Neural cell (in vitro differentiated cells): Measurements from ENCODE around the gene MTA1. TPM values are rescaled to one million over a fixed set of nuclear protein-coding genes. Genes with fewer than 3 reads are reported as not detected.
A peak's percentile ranks its signal among the peaks of the same experiment; 100 is the strongest.

Experiments
- H2AFZ ChIP-seq: fragments of 200-600, 300-800 bp; sonication (generic), shearing (Covaris generic); 2 replicates; pipeline ENCODE4 v1.6.0; 2014; ENCODE audit warnings: low read depth, mild to moderate bottlenecking, antibody characterized with exemption, low read length, moderate library complexity
- H3F3A ChIP-seq: fragments of 200-600 bp; shearing (Covaris generic); 2 replicates; pipeline ENCODE4 v1.6.1; 2016; ENCODE audit warnings: mild to moderate bottlenecking, moderate library complexity, mixed read lengths, antibody characterized with exemption, low read length; ENCODE audit not compliant: insufficient read depth, poor library complexity, severe bottlenecking
- H3K27ac ChIP-seq: fragments of 200-600, 300-800 bp; sonication (generic), shearing (Covaris generic); 2 replicates; pipeline ENCODE4 v1.5.1; 2014; ENCODE audit warnings: mild to moderate bottlenecking, low read length, moderate library complexity
- H3K27me3 ChIP-seq: fragments of 300-800, 200-600 bp; sonication (generic), shearing (Covaris generic); 2 replicates; pipeline ENCODE4 v1.6.0; 2014; ENCODE audit warnings: mild to moderate bottlenecking, low read depth, low read length, moderate library complexity; ENCODE audit not compliant: insufficient read depth
- H3K36me3 ChIP-seq: fragments of 300-800, 200-600 bp; sonication (generic), shearing (Covaris generic); 2 replicates; pipeline ENCODE4 v1.5.1; 2014; ENCODE audit warnings: mild to moderate bottlenecking, antibody characterized with exemption, low read length, moderate library complexity; ENCODE audit not compliant: insufficient read depth
- H3K4me2 ChIP-seq: fragments of 300-800, 200-600 bp; sonication (generic), shearing (Covaris generic); 2 replicates; pipeline ENCODE4 v1.6.0; 2014; ENCODE audit warnings: mild to moderate bottlenecking, low read length
- H3K4me3 ChIP-seq: fragments of 300-800, 200-600 bp; sonication (generic), shearing (Covaris generic); 2 replicates; pipeline ENCODE4 v1.5.1; 2014; ENCODE audit warnings: mild to moderate bottlenecking, low read length, moderate library complexity
- H3K79me2 ChIP-seq: fragments of 200-600 bp; shearing (Covaris generic); replicated peaks from 2 replicates; pipeline ENCODE4 v1.6.0; 2014; ENCODE audit warnings: mild to moderate bottlenecking, low read length, moderate library complexity; ENCODE audit not compliant: insufficient read depth
- H3K9ac ChIP-seq: fragments of 300-800, 200-600 bp; sonication (generic), shearing (Covaris generic); 2 replicates; pipeline ENCODE4 v1.6.1; 2016; ENCODE audit warnings: mild to moderate bottlenecking, low read length, mixed read lengths
- H3K9me2 ChIP-seq: fragments of 200-600 bp; shearing (Covaris generic); 2 replicates; pipeline ENCODE4 v1.6.1; 2016; ENCODE audit warnings: mild to moderate bottlenecking, low read length, mixed read lengths; ENCODE audit not compliant: insufficient read depth
- H3K9me3 ChIP-seq: fragments of 200-600, 300-800 bp; sonication (generic), shearing (Covaris generic); 2 replicates; pipeline ENCODE4 v1.6.1; 2016; ENCODE audit warnings: mild to moderate bottlenecking, mixed run types, low read length, moderate library complexity, mixed read lengths
- H4K20me1 ChIP-seq: fragments of 200-600 bp; shearing (Covaris generic); 2 replicates; pipeline ENCODE4 v1.6.1; 2016; ENCODE audit warnings: mild to moderate bottlenecking, mixed run types; ENCODE audit not compliant: insufficient read depth
- EP300 ChIP-seq: fragments of 450-650 bp; conservative IDR thresholded peaks from 2 replicates; pipeline ENCODE4 v1.6.1; 2014; ENCODE audit warnings: antibody characterized with exemption, mild to moderate bottlenecking, moderate library complexity; ENCODE audit not compliant: poor library complexity, severe bottlenecking
- EZH2 ChIP-seq: fragments of 200-600, 300-800 bp; shearing (Covaris generic), sonication (generic); IDR thresholded peaks from 2 replicates; pipeline ENCODE4 v1.6.1; 2014; ENCODE audit warnings: antibody characterized with exemption, low read length, borderline replicate concordance, mild to moderate bottlenecking; ENCODE audit not compliant: insufficient read depth, poor library complexity, severe bottlenecking
- MXI1 ChIP-seq: fragments of 450-650 bp; conservative IDR thresholded peaks from 2 replicates; pipeline ENCODE4 v1.6.1; 2014; ENCODE audit warnings: antibody characterized with exemption, mild to moderate bottlenecking; ENCODE audit not compliant: poor library complexity, severe bottlenecking
- POLR2AphosphoS5 ChIP-seq: IDR thresholded peaks from 2 replicates; pipeline ENCODE4 v1.6.1; 2012
- RAD21 ChIP-seq: fragments of 450-650 bp; conservative IDR thresholded peaks from 2 replicates; pipeline ENCODE4 v1.6.1; 2014; ENCODE audit warnings: antibody characterized with exemption, mild to moderate bottlenecking, moderate library complexity
- SMC3 ChIP-seq: fragments of 450-650 bp; conservative IDR thresholded peaks from 2 replicates; pipeline ENCODE4 v1.6.1; 2014; ENCODE audit warnings: antibody characterized with exemption, mild to moderate bottlenecking, moderate library complexity; ENCODE audit not compliant: poor library complexity
- TAF1 ChIP-seq: IDR thresholded peaks from 2 replicates; pipeline ENCODE4 v1.6.1; 2012; ENCODE audit warnings: low read depth
- polyA plus RNA-seq: library from polyadenylated mRNA; depleted of rRNA; stranded (reverse); fragments of >200 nt; gene quantifications from 2 replicates; pipeline ENCODE4 v1.2.3, GENCODE V29; 2014
- TF ChIP-seq, protein P1 (sequence below): fragments of 450-650 bp; IDR thresholded peaks from 2 replicates; pipeline ENCODE4 v1.5.1; 2014; ENCODE audit warnings: antibody characterized with exemption, mild to moderate bottlenecking, moderate library complexity; ENCODE audit not compliant: poor library complexity, severe bottlenecking
- TF ChIP-seq, protein P2 (sequence below): IDR thresholded peaks from 2 replicates; pipeline ENCODE4 v1.6.1; 2012; ENCODE audit warnings: borderline replicate concordance

Gene MTA1
- polyA plus RNA-seq, 1 donor from 2014 or later, result 94.0 TPM

DNA sequence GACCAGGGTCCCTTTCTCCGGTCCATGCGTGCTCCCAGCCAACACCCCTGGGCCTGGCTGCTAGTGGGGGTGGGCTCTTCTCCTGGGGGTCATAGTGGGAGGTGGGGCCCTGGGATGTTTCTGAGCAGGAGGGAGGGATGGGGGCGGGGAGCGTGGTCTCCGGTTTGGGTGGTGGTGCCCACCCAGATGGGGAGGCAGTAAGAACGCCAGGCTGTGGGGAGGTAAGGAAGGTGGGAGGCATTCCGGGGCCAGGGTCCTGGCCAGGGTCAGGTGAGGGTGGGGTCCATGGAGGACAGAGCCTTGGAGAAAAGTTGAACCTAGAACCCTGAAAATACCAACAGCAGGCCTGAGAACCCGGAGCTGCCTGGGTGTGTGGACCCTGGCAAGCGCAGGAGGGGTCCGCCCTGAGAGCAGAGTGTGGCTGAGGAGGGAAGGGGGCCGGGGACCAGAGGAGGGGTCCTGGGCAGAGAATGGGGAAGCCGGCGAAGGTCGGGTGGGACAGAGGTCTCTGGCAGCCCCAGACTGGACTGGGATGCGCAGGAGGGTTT is 60.6 kb downstream of the MTA1 start:
- H3K4me3 ChIP-seq, result no peak overlapping the region

DNA sequence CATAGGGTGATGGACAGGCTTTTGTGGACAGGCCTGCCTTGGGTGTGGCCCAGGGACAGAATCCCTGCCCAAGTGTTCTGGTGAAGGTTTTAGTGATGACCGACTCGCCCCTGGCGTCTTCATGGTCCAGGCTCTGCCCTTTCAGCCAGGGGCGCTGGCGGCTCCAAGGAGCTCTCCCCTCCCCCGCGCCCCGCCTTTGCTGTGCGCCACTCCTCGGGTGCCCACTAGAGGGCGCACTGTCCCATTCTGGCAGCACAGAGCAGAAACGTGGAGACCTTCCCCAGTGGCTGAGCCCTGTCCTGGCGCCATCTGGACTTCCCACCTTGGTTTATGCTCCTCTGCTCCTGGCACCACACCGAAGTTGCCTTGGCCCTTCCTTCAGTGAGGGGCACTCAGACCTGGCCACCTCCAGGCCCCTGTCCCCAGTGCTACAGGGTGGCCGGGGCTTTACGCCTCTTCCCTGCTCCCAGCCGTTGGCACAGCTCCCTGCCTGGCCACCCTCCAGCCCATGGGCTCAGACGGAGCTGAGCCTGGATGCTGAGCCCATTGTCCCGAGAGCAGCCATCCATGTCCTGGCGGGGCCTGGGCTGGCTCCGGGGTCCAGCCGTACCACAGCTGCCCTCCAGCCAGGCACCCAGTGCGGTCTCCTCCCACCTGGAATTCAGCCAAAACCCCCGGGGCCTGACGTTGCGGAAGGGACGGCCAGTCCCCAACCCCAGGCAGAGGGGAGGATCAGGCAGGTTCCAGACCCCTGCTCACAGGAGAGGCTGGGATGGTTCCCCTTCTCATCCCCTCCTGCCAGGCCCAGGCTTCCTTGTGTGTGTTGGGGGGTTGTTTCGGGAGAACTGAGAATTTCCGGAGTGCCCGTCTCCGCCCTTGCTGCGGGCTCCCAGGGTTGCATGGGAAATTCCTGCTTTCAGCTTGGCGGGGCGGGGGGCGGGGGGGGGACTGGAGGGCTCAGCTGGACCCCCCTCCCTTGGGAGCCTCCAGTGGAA is 61.5 kb downstream of the MTA1 start:
- no peaks in the 10 kb centered on the region for H3K36me3 ChIP-seq
- peaks cover 10% of the 10 kb centered on the region for H3K27me3 ChIP-seq
- TF ChIP-seq SMC3, result peak; percentile 80
- no peak for TF ChIP-seq POLR2AphosphoS5
- TF ChIP-seq, protein P1, sequence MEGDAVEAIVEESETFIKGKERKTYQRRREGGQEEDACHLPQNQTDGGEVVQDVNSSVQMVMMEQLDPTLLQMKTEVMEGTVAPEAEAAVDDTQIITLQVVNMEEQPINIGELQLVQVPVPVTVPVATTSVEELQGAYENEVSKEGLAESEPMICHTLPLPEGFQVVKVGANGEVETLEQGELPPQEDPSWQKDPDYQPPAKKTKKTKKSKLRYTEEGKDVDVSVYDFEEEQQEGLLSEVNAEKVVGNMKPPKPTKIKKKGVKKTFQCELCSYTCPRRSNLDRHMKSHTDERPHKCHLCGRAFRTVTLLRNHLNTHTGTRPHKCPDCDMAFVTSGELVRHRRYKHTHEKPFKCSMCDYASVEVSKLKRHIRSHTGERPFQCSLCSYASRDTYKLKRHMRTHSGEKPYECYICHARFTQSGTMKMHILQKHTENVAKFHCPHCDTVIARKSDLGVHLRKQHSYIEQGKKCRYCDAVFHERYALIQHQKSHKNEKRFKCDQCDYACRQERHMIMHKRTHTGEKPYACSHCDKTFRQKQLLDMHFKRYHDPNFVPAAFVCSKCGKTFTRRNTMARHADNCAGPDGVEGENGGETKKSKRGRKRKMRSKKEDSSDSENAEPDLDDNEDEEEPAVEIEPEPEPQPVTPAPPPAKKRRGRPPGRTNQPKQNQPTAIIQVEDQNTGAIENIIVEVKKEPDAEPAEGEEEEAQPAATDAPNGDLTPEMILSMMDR, result peak; percentile 99
- no peak for TF ChIP-seq EZH2
- peak; percentile 52 for TF ChIP-seq MXI1
- no peak for TF ChIP-seq EP300
- TF ChIP-seq RAD21, result peak; percentile 80

More for the DNA sequence above, 60.6 kb downstream of the MTA1 start:
- H3F3A ChIP-seq, result no peaks in the 10 kb centered on the region
- H3K36me3 ChIP-seq, result no peaks in the 10 kb centered on the region
- H3K9ac ChIP-seq, result peak overlapping the region; percentile 29
- no peak overlapping the region for H2AFZ ChIP-seq
- peak overlapping the region; percentile 37 for H3K27ac ChIP-seq
- H3K9me3 ChIP-seq, result no peaks in the 10 kb centered on the region
- H3K27me3 ChIP-seq, result peaks cover 2% of the 10 kb centered on the region
- TF ChIP-seq, protein P2, sequence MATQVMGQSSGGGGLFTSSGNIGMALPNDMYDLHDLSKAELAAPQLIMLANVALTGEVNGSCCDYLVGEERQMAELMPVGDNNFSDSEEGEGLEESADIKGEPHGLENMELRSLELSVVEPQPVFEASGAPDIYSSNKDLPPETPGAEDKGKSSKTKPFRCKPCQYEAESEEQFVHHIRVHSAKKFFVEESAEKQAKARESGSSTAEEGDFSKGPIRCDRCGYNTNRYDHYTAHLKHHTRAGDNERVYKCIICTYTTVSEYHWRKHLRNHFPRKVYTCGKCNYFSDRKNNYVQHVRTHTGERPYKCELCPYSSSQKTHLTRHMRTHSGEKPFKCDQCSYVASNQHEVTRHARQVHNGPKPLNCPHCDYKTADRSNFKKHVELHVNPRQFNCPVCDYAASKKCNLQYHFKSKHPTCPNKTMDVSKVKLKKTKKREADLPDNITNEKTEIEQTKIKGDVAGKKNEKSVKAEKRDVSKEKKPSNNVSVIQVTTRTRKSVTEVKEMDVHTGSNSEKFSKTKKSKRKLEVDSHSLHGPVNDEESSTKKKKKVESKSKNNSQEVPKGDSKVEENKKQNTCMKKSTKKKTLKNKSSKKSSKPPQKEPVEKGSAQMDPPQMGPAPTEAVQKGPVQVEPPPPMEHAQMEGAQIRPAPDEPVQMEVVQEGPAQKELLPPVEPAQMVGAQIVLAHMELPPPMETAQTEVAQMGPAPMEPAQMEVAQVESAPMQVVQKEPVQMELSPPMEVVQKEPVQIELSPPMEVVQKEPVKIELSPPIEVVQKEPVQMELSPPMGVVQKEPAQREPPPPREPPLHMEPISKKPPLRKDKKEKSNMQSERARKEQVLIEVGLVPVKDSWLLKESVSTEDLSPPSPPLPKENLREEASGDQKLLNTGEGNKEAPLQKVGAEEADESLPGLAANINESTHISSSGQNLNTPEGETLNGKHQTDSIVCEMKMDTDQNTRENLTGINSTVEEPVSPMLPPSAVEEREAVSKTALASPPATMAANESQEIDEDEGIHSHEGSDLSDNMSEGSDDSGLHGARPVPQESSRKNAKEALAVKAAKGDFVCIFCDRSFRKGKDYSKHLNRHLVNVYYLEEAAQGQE, result no peak
- TF ChIP-seq EZH2 (no peak), POLR2AphosphoS5 (no peak), MXI1 (no peak), EP300 (no peak), RAD21 (no peak), SMC3 (no peak), TAF1 (no peak)
- TF ChIP-seq, protein P1, result no peak
- peaks cover 22% of the 10 kb centered on the region for H3K79me2 ChIP-seq
- no peak overlapping the region for H3K4me2 ChIP-seq
- H3K9me2 ChIP-seq, result no peaks in the 10 kb centered on the region
- no peaks in the 10 kb centered on the region for H4K20me1 ChIP-seq

More for the DNA sequence above, 61.5 kb downstream of the MTA1 start:
- Histone ChIP-seq H3K9me3 (no peaks in the 10 kb centered on the region), H3K9me2 (no peaks in the 10 kb centered on the region), H3K79me2 (peaks cover 14% of the 10 kb centered on the region), H3K4me3 (no peak overlapping the region), H4K20me1 (no peaks in the 10 kb centered on the region), H3K27ac (peak overlapping the region; percentile 37), H2AFZ (no peak overlapping the region), H3K4me2 (no peak overlapping the region), H3F3A (no peaks in the 10 kb centered on the region), H3K9ac (peak overlapping the region; percentile 56)
